Measurements from ENCODE around the gene HNRNPR.
"Not testable (repeated sequence)": the region's sequence is repeated elsewhere in the genome, so short reads cannot be mapped to it uniquely, and the experiment has no call there.

Gene HNRNPR

GRCh38 chr1:23278717-23279116 is 65.4 kb downstream of the HNRNPR start:
- no peak for TF ChIP-seq CTCF (IDR thresholded peaks at IDR 0.05; ENCODE audit: low read depth, low read length, missing control alignments)
- no peak for DNase-seq (ENCODE audit: low read depth)
- H3K4me3 ChIP-seq (ENCODE audit: low read depth, low read length): no peak overlapping the region
- in situ Hi-C loops (cut with HindIII; ENCODE audit: low sequenced_read_pairs): no loop called here

GRCh38 chr1:23276531-23276930 is 67.6 kb downstream of the HNRNPR start:
- TF ChIP-seq CTCF (IDR thresholded peaks at IDR 0.05; ENCODE audit: low read depth, low read length, missing control alignments): no peak
- in situ Hi-C loops (cut with HindIII; ENCODE audit: low sequenced_read_pairs): no loop called here
- no peak for DNase-seq (ENCODE audit: low read depth)
- H3K4me3 ChIP-seq (ENCODE audit: low read depth, low read length): no peak overlapping the region

- H3K4me3 ChIP-seq (ENCODE audit: low read depth, low read length): no peak overlapping the region
- in situ Hi-C loops (cut with HindIII; ENCODE audit: low sequenced_read_pairs): no loop called here
- DNase-seq (ENCODE audit: low read depth): no peak
- no peak for TF ChIP-seq CTCF (IDR thresholded peaks at IDR 0.05; ENCODE audit: low read depth, low read length, missing control alignments)
Measured at GRCh38 chr1:23274134-23274505, 70.0 kb downstream of the HNRNPR start.

- in situ Hi-C loops (cut with HindIII; ENCODE audit: low sequenced_read_pairs): no loop called here
- DNase-seq (ENCODE audit: low read depth): peak; percentile 66
- no peak for TF ChIP-seq CTCF (IDR thresholded peaks at IDR 0.05; ENCODE audit: low read depth, low read length, missing control alignments)
- no peak overlapping the region for H3K4me3 ChIP-seq (ENCODE audit: low read depth, low read length)
Measured at GRCh38 chr1:23273450-23274133, 70.5 kb downstream of the HNRNPR start.

GRCh38 chr1:23263380-23263887 is 80.7 kb downstream of the HNRNPR start:
- in situ Hi-C loops (cut with HindIII; ENCODE audit: low sequenced_read_pairs): loop anchor here (5.0 kb wide), 1 partner anchor 76 kb away; no protein-coding TSS in a partner anchor
- no peak for DNase-seq (ENCODE audit: low read depth)
- H3K4me3 ChIP-seq (ENCODE audit: low read depth, low read length): no peak overlapping the region
- TF ChIP-seq CTCF (IDR thresholded peaks at IDR 0.05; ENCODE audit: low read depth, low read length, missing control alignments): no peak

GRCh38 chr1:23258082-23258481 is 86.0 kb downstream of the HNRNPR start:
- H3K4me3 ChIP-seq (ENCODE audit: low read depth, low read length); in situ Hi-C loops (cut with HindIII; ENCODE audit: low sequenced_read_pairs): not testable (repeated sequence)

GRCh38 chr1:23257371-23257770 is 86.7 kb downstream of the HNRNPR start:
- H3K4me3 ChIP-seq (ENCODE audit: low read depth, low read length); in situ Hi-C loops (cut with HindIII; ENCODE audit: low sequenced_read_pairs); DNase-seq (ENCODE audit: low read depth): not testable (repeated sequence)

More at GRCh38 chr1:23258082-23258481, 86.0 kb downstream of the HNRNPR start:
- DNase-seq (ENCODE audit: low read depth): not testable (repeated sequence)

Measured in astrocyte of the cerebellum (primary cell).